ENCODE results near the gene MALL.
"Not testable (repeated sequence)": the region's sequence is repeated elsewhere in the genome, so short reads cannot be mapped to it uniquely, and the experiment has no call there.

Gene MALL

GRCh38 chr2:110099038-110099425 is 16.6 kb downstream of the MALL start:
- no peak for DNase-seq (ENCODE audit: low read depth, low spot score)

- no peak for DNase-seq (ENCODE audit: low read depth, low spot score)
Observed at GRCh38 chr2:110097506-110098220, 18.0 kb downstream of the MALL start.

GRCh38 chr2:110095994-110096633 is 19.5 kb downstream of the MALL start:
- DNase-seq (ENCODE audit: low read depth, low spot score), result no peak

- DNase-seq (ENCODE audit: low read depth, low spot score), result not testable (repeated sequence)
Observed at GRCh38 chr2:110094884-110095534, 20.6 kb downstream of the MALL start.

GRCh38 chr2:110093924-110094323 is 21.7 kb downstream of the MALL start:
- DNase-seq (ENCODE audit: low read depth, low spot score), result not testable (repeated sequence)

GRCh38 chr2:110090164-110090563 is 25.5 kb downstream of the MALL start:
- not testable (repeated sequence) for DNase-seq (ENCODE audit: low read depth, low spot score)

- not testable (repeated sequence) for DNase-seq (ENCODE audit: low read depth, low spot score)
Observed at GRCh38 chr2:110083757-110084156, 31.9 kb downstream of the MALL start.

- not testable (repeated sequence) for DNase-seq (ENCODE audit: low read depth, low spot score)
Observed at GRCh38 chr2:110083162-110083561, 32.5 kb downstream of the MALL start.

- DNase-seq (ENCODE audit: low read depth, low spot score), result not testable (repeated sequence)
Observed at GRCh38 chr2:110078104-110078503, 37.5 kb downstream of the MALL start.

GRCh38 chr2:110075896-110076295 is 39.7 kb downstream of the MALL start:
- not testable (repeated sequence) for DNase-seq (ENCODE audit: low read depth, low spot score)

- not testable (repeated sequence) for DNase-seq (ENCODE audit: low read depth, low spot score)
Observed at GRCh38 chr2:110069869-110070268, 45.8 kb downstream of the MALL start.

- not testable (repeated sequence) for DNase-seq (ENCODE audit: low read depth, low spot score)
Observed at GRCh38 chr2:110068153-110068552, 47.5 kb downstream of the MALL start.

GRCh38 chr2:110062332-110062731 is 53.3 kb downstream of the MALL start:
- DNase-seq (ENCODE audit: low read depth, low spot score), result not testable (repeated sequence)

- not testable (repeated sequence) for DNase-seq (ENCODE audit: low read depth, low spot score)
Observed at GRCh38 chr2:110060550-110060949, 55.1 kb downstream of the MALL start.

- DNase-seq (ENCODE audit: low read depth, low spot score), result not testable (repeated sequence)
Observed at GRCh38 chr2:110059694-110060358, 55.8 kb downstream of the MALL start.

GRCh38 chr2:110059009-110059693 is 56.5 kb downstream of the MALL start:
- DNase-seq (ENCODE audit: low read depth, low spot score), result not testable (repeated sequence)

- not testable (repeated sequence) for DNase-seq (ENCODE audit: low read depth, low spot score)
Observed at GRCh38 chr2:110058034-110058433, 57.6 kb downstream of the MALL start.

GRCh38 chr2:110055819-110056408 is 59.7 kb downstream of the MALL start:
- not testable (repeated sequence) for DNase-seq (ENCODE audit: low read depth, low spot score)

- not testable (repeated sequence) for DNase-seq (ENCODE audit: low read depth, low spot score)
Observed at GRCh38 chr2:110054521-110055407, 60.9 kb downstream of the MALL start.

GRCh38 chr2:110053688-110054087 is 61.9 kb downstream of the MALL start:
- not testable (repeated sequence) for DNase-seq (ENCODE audit: low read depth, low spot score)
